Uterus (tissue), 2 donors: ENCODE results near the gene OR6K3.

Source experiments
- POLR2A ChIP-seq, 2 donors: fragments of 450-650 bp; IDR thresholded peaks; one replicate each; pipeline ENCODE4 v1.6.1; 2016; ENCODE audit warnings: antibody characterized with exemption in 2 of 2, mild to moderate bottlenecking in 1 of 2, moderate library complexity in 1 of 2
- TF ChIP-seq, protein P1 (sequence below), 4 experiments: fragments of 200-600 bp in 2 of 4; fragments of 450-650 bp in 2 of 4; sonication (generic) in 2 of 4; IDR thresholded peaks; one replicate each; pipeline ENCODE4 v1.5.1; 2016 to 2019; ENCODE audit warnings: antibody characterized with exemption in 4 of 4, mild to moderate bottlenecking in 2 of 4, moderate library complexity in 1 of 4

- TF ChIP-seq, protein P1, sequence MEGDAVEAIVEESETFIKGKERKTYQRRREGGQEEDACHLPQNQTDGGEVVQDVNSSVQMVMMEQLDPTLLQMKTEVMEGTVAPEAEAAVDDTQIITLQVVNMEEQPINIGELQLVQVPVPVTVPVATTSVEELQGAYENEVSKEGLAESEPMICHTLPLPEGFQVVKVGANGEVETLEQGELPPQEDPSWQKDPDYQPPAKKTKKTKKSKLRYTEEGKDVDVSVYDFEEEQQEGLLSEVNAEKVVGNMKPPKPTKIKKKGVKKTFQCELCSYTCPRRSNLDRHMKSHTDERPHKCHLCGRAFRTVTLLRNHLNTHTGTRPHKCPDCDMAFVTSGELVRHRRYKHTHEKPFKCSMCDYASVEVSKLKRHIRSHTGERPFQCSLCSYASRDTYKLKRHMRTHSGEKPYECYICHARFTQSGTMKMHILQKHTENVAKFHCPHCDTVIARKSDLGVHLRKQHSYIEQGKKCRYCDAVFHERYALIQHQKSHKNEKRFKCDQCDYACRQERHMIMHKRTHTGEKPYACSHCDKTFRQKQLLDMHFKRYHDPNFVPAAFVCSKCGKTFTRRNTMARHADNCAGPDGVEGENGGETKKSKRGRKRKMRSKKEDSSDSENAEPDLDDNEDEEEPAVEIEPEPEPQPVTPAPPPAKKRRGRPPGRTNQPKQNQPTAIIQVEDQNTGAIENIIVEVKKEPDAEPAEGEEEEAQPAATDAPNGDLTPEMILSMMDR (IDR thresholded peaks at IDR 0.05), result no peak
- TF ChIP-seq POLR2A (IDR thresholded peaks at IDR 0.05), result no peak
Measured at GRCh38 chr1:158719664-158720063, 856 bp downstream of the OR6K3 start.
